K562 (cell line): Measurements from ENCODE around the gene TAF8. TPM values are rescaled to one million over a fixed set of nuclear protein-coding genes. Genes with fewer than 3 reads are reported as not detected.

Experiments
- CHAMP1 ChIP-seq: fragments of 450-650 bp; IDR thresholded peaks from 2 replicates; pipeline ENCODE4 v1.6.1; 2016; ENCODE audit warnings: mild to moderate bottlenecking
- CHD1 ChIP-seq: fragments of 200-600 bp; sonication (generic); IDR thresholded peaks from one replicate; pipeline ENCODE4 v1.6.1; 2012; ENCODE audit warnings: mild to moderate bottlenecking, moderate library complexity, low read length, inconsistent platforms
- CREB3L1 ChIP-seq: fragments of 450-650 bp; IDR thresholded peaks from 2 replicates; pipeline ENCODE4 v1.6.1; 2014; ENCODE audit warnings: low read depth, mild to moderate bottlenecking, moderate library complexity, borderline replicate concordance
- E4F1 ChIP-seq: fragments of 250-450 bp; sonication (Bioruptor Pico); IDR thresholded peaks from 2 replicates; pipeline ENCODE4 v1.5.0; 2021; ENCODE audit warnings: mild to moderate bottlenecking, borderline replicate concordance
- EGR1 ChIP-seq: fragments of 450-650 bp; conservative IDR thresholded peaks from 2 replicates; pipeline ENCODE4 v1.6.1; 2017; ENCODE audit warnings: mild to moderate bottlenecking
- EP400 ChIP-seq: fragments of 450-650 bp; IDR thresholded peaks from 2 replicates; pipeline ENCODE4 v1.6.1; 2017; ENCODE audit warnings: antibody characterized with exemption, mild to moderate bottlenecking, moderate library complexity
- GTF2E2 ChIP-seq: fragments of 200-800 bp; sonication (Bioruptor generic); IDR thresholded peaks from 2 replicates; pipeline ENCODE4 v1.6.1; 2016; ENCODE audit warnings: missing genetic modification characterization, missing compliant biosample characterization
- KAT7 ChIP-seq: sonication (generic); formaldehyde crosslinking; IDR thresholded peaks from 2 replicates; pipeline ENCODE4 v1.8.0; 2022; ENCODE audit warnings: missing genetic modification reagents, mild to moderate bottlenecking, borderline replicate concordance
- KLF13 ChIP-seq: fragments of 450-650 bp; IDR thresholded peaks from 2 replicates; pipeline ENCODE4 v1.6.1; 2016; ENCODE audit warnings: missing genetic modification characterization, low read depth, mild to moderate bottlenecking, missing compliant biosample characterization, moderate library complexity, borderline replicate concordance
- MTA3 ChIP-seq: fragments of 450-650 bp; formaldehyde crosslinking; IDR thresholded peaks from 2 replicates; pipeline ENCODE4 v1.6.1; 2017; ENCODE audit warnings: mild to moderate bottlenecking, borderline replicate concordance
- NONO ChIP-seq, 2 experiments: fragments of 200-400 bp in 1 of 2; fragments of 450-650 bp in 1 of 2; formaldehyde crosslinking in 1 of 2; IDR thresholded peaks; 2 replicates each; pipeline ENCODE4 v1.6.1; 2017; ENCODE audit warnings: low read depth in 2 of 2, mild to moderate bottlenecking in 2 of 2, moderate library complexity in 2 of 2, low read length in 1 of 2
- RUNX1 ChIP-seq: sonication (generic); IDR thresholded peaks from 2 replicates; pipeline ENCODE4 v1.6.1; 2016; ENCODE audit warnings: antibody characterized with exemption, low read depth
- THRA ChIP-seq: fragments of 450-650 bp; IDR thresholded peaks from 2 replicates; pipeline ENCODE4 v1.6.1; 2017; ENCODE audit warnings: mild to moderate bottlenecking, moderate library complexity
- ZBTB8A ChIP-seq: fragments of 450-650 bp; IDR thresholded peaks from 2 replicates; pipeline ENCODE4 v1.6.1; 2018; ENCODE audit warnings: mild to moderate bottlenecking, moderate library complexity; ENCODE audit not compliant: partially characterized antibody
- ZNF165 ChIP-seq: fragments of 250-450 bp; sonication (Bioruptor Pico); IDR thresholded peaks from 2 replicates; pipeline ENCODE4 v1.4.0; 2020; ENCODE audit warnings: borderline replicate concordance
- ZNF354B ChIP-seq: fragments of 250-450 bp; sonication (Bioruptor Pico); IDR thresholded peaks from 2 replicates; pipeline ENCODE4 v1.4.0; 2020
- ZNF395 ChIP-seq: fragments of 200-800 bp; sonication (Bioruptor generic); IDR thresholded peaks from 2 replicates; pipeline ENCODE4 v1.6.1; 2017; ENCODE audit warnings: missing genetic modification characterization, missing compliant biosample characterization
- polyA plus RNA-seq, 8 experiments: library from polyadenylated mRNA; depleted of rRNA in 4 of 8; stranded (reverse) in 5 of 8; unstranded in 3 of 8; fragments of >200 nt; fragmentation: Nextera tagmentation in 2 of 8; fragmentation: Illumina TruSeq in 1 of 8; extraction: Ambion mirVana in 2 of 8; extraction: Trizol in 1 of 8; gene quantifications; 2 replicates each; pipeline versions ENCODE4 v1.2.1 to v1.2.3, GENCODE V29; 2011 to 2014; ENCODE audit warnings: inconsistent platforms in 1 of 8, missing spikeins in 1 of 8
- total RNA-seq, 7 experiments: library from RNA; depleted of rRNA in 6 of 7; stranded (reverse); fragments of >200 nt in 6 of 7; fragmentation: Illumina TruSeq in 2 of 7; extraction: Trizol in 2 of 7; gene quantifications; 2 replicates each; pipeline versions ENCODE4 v1.2.1 to v1.2.3, GENCODE V29; 2011 to 2021; ENCODE audit warnings: low replicate concordance in 1 of 7

The TAF8 gene
- total and polyA plus RNA-seq, 9 of the 15 experiments (the other 6 are each of a cell fraction or from before 2014, with no cell fraction given), result 29.4 to 84.0 (median 52.6) TPM

GRCh38 chr6:42050297-42051267, at the start of gene TAF8 (continued):
- TF ChIP-seq NONO (IDR thresholded peaks at IDR 0.05; ENCODE audit: low read depth in 2 of 2, low read length in 1 of 2) (peak; percentile 81 to 98; a peak in 3 of 4 replicates), THRA (no peak), KLF13 (tag) (0 out of 2 replicates have a peak, but pooled peaks have one; percentile 35), ZNF354B (CRISPR knock-in tag) (no peak), CHAMP1 (no peak; the same call in 1 of the 2 replicates), GTF2E2 (tag) (peak; percentile 89), EGR1 (peak; percentile 52), RUNX1 (no peak), CREB3L1 (peak; percentile 88), ZNF165 (CRISPR knock-in tag) (no peak), EP400 (peak; percentile 97), ZBTB8A (no peak), MTA3 (peak; percentile 77; the same call in 1 of the 2 replicates), KAT7 (CRISPR knock-in tag) (peak; percentile 80; the same call in 1 of the 2 replicates), E4F1 (CRISPR knock-in tag) (no peak), CHD1 (no peak), ZNF395 (peak; percentile 83; the same call in 1 of the 2 replicates)
